Stimulated activated CD4-positive, alpha-beta T cell treated with anti-CD3 and anti-CD28 coated beads, TNF-alpha, amount 100 ng/mL, for 24 hours (primary cell): ENCODE data around the gene FANCL.
"Not testable (repeated sequence)": the region's sequence is repeated elsewhere in the genome, so short reads cannot be mapped to it uniquely, and the experiment has no call there.

Source experiments
- DNase-seq, 3 experiments: peaks; one replicate each; pipeline ENCODE4 v3.0.0-alpha.2; 2020; ENCODE audit warnings: low read depth in 3 of 3

FANCL gene

GRCh38 chr2:58145769-58146168, 95.4 kb downstream of the FANCL start:
- not testable (repeated sequence) for DNase-seq

DNA sequence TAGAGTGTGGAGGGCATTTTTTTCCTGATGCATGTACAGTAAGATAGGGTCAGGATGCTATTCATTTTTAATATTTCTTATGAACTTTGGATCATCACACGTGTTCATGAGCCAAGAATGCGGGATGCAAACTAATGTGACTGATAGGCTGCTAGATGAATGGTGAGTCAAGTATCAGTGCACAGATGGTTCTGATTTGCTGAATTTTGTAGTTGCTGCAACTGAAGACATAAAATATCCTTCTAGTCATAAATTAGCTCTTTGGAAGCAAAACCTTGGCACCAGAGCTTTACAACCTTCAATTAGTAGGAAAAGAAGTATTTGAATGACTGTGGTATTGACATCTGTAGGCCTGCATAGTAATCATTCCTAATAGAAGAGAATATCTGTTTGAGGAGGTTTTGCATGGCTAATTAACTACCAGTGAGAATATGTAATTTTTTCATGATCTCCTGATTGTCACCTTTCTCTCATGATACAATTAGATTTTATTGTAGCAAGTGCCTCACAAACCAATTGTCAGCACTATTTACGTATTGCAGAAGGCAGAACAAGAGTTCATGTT, 100.5 kb downstream of the FANCL start:
- DNase-seq = no peak

GRCh38 chr2:58138396-58139030, 102.6 kb downstream of the FANCL start:
- DNase-seq = no peak

GRCh38 chr2:58137856-58138255, 103.3 kb downstream of the FANCL start:
- DNase-seq = no peak

DNA sequence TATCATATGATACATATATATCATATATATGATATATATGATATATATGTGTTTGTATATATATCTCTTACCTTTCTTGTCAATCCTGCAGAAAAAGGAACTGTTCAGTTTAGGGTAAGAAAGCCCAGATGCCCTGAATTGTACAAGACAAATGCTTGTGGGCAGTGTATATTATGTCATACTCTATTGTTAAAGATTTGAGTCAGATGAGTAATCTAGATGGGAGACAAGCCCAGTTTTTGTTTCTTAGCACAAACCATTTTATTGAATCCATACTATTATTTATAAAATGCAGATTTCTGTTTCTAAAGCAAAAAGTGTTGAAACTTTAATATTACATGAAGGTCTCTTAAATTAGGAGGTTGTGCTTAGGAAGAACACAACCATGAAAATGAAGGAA, 103.9 kb downstream of the FANCL start:
- no peak for DNase-seq

GRCh38 chr2:58135861-58136260, 105.3 kb downstream of the FANCL start:
- DNase-seq = no peak

DNA sequence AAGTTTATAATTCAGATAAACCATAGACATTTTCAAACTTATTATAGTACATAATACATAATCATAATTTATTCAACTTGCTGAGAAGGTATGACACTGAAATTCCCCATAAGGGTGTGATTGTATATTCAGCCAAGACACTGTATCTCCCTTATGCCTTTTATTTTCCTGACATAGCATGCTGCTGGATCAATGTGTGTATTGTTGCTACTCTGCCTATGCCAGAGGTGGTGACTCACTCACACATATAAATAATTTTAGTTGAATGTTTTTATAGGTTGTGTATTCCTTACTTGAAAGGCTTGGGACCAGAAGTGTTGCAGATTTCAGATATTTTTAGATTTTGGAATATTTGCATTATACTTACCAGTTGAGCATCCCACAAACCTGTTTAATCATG, 107.7 kb downstream of the FANCL start:
- no peak for DNase-seq

- no peak for DNase-seq
Observed at GRCh38 chr2:58131191-58132011, 109.7 kb downstream of the FANCL start.

DNA sequence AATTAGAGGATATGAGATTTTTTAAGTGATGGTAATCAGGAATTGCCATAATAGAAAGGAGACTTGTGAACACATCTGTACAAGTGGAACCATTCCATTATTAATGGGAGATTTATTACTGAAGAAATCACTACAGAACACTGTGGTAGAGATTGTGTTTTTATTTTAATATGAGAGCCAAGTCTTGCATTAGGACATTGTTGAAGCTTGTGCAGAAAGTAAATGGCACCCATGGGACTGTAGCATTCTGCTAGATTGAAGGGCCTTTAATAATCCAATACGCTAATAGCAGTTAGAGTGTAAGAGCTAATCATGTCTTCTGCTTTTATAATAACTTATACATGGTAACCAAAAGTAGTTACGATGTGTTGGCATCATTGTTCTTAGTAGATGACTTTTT, 110.9 kb downstream of the FANCL start:
- DNase-seq = no peak

DNA sequence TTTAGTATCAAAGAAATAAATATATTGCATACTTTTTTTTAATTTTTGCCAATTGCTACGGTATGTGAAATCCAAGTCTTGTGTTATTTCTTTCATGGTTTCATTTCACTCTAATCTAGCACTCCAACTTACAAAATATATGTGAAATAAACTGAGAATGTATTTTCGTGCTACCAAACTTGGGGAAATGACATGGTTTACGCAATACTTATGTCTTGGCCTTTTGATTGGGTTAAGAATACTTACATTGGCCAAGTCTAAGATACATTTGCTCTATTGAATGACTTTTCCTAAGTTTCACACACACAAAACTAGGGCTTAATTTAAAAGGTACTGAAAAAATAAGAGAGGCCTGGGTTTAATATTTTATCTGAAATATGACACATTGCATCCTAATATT, 114.0 kb downstream of the FANCL start:
- DNase-seq = no peak

GRCh38 chr2:58122540-58122939, 118.6 kb downstream of the FANCL start:
- DNase-seq = no peak

DNA sequence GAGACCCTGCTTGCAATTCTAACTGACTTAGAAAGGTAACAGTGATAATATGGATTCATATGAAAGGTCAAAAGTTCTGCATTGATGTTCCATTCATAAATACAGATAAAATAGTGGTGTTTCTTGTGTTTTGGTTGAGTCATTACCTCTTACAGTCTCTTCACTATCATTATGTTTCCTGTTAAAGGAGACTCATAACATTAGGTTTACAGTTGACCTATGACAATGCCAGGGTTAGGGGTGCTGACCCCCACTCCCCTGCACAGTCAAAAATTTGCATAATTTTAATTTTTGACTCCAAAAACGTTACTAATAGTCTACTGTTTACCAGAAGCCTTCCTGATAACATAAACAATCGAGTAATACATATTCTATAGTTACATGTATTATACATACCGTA, 119.1 kb downstream of the FANCL start:
- no peak for DNase-seq

DNA sequence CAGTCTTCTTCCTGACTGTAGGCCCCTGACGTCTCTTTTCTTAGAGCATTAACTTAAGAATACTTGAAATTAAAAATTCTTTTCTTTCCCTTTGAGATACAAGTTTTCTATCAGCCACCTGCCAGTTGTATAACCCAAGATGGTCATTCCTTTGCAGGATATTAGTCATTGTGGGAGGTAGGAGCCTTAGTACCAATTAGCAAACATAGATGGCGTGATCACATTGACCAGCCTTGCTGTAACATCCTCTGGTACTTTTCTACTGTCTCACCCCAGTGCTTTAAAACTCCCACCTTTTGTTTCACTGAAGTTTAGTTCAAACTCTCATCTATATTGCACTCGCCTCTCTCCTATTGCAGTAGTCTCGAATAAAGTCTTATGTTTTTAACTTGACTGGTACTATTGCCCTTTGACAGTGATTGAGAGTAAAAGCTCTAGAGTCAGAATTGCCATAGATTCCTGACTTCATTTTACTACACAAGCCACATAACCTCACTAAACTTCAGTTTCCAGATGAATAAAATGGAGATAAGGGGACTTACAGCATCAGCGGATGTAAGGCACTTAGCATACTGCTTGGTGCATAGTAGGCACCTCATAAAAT, 120.4 kb downstream of the FANCL start:
- no peak for DNase-seq

- not testable (repeated sequence) for DNase-seq
Observed at GRCh38 chr2:58113563-58113962, 127.6 kb downstream of the FANCL start.

GRCh38 chr2:58110765-58111164, 130.4 kb downstream of the FANCL start:
- no peak for DNase-seq

DNA sequence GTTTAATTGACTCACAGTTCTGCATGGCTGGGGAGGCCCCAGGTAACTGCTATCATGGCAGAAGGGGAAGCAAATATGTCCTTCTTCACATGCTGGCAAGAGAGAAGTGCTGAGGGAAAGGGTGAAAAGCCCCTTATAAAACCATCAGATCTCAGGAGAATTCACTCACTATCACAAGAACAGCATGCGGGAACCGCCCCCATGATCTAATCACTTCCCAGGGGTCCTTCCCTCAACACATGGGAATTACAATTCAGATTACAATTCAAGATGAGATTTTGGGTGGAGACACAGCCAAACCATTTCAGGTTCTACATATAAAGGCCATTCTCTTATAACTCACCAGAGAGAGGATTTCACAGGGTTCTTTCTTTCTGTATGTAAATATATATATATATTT, 131.6 kb downstream of the FANCL start:
- DNase-seq = no peak
